Esophagus muscularis mucosa (tissue), 3 donors: ENCODE measurements around the gene SLC16A3.
A peak's percentile ranks its signal among the peaks of the same experiment; 100 is the strongest.

Source experiments
- POLR2AphosphoS5 ChIP-seq, 2 donors: sonication (generic); formaldehyde crosslinking; IDR thresholded peaks; one replicate each; pipeline ENCODE4 v1.6.1; 2017; ENCODE audit warnings: antibody characterized with exemption in 2 of 2
- TF ChIP-seq, protein P1 (sequence below), 3 experiments: fragments of 200-600 bp in 2 of 3; fragments of 450-650 bp in 1 of 3; sonication (generic) in 2 of 3; IDR thresholded peaks; one replicate each; pipeline ENCODE4 v1.5.1; 2017 to 2019; ENCODE audit warnings: antibody characterized with exemption in 3 of 3, mild to moderate bottlenecking in 2 of 3, moderate library complexity in 1 of 3

DNA sequence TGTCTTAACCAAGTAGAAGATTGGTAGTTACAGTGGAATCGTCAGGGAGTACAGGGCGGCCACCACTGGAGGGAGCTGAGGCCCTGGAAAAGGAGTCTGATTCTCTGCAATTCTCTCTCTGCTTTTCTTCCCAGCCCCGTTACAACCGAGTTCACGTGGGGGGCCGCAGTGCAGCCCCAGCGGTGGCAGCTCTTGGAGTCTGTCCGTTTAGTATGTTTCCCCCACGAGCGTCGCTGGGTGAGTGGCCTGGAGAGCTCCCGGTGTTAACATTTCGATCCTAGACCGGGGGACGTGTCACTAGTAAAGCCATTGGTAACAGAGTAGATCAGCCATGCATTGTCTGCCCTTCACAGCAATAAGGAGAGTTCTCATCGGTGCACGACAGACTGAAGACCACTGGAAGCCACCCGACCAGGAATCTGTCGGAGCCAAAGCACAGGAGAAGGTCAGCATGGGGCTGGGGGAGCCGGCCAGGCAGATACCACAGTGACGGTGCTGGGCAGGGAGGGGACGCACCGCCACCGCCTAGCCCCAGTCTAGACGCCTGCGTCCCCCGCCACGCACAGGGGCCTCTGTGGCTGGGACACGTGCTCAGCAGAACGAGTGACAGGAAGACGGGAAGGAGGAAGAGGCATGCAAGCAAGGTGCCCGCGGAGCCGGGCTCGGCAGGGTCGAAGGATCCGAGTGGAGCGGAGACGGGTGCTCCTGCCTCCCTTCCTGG is 15.7 kb downstream of the SLC16A3 start:
- TF ChIP-seq, protein P1, sequence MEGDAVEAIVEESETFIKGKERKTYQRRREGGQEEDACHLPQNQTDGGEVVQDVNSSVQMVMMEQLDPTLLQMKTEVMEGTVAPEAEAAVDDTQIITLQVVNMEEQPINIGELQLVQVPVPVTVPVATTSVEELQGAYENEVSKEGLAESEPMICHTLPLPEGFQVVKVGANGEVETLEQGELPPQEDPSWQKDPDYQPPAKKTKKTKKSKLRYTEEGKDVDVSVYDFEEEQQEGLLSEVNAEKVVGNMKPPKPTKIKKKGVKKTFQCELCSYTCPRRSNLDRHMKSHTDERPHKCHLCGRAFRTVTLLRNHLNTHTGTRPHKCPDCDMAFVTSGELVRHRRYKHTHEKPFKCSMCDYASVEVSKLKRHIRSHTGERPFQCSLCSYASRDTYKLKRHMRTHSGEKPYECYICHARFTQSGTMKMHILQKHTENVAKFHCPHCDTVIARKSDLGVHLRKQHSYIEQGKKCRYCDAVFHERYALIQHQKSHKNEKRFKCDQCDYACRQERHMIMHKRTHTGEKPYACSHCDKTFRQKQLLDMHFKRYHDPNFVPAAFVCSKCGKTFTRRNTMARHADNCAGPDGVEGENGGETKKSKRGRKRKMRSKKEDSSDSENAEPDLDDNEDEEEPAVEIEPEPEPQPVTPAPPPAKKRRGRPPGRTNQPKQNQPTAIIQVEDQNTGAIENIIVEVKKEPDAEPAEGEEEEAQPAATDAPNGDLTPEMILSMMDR (IDR thresholded peaks at IDR 0.05) = peak; percentile 43 to 61 (median 52)
- TF ChIP-seq POLR2AphosphoS5 (IDR thresholded peaks at IDR 0.05) = no peak
